ENCODE data around the gene UCP3. TPM values are rescaled to one million over a fixed set of nuclear protein-coding genes. Genes with fewer than 3 reads are reported as not detected.

UCP3 gene
- total RNA-seq, 1 donor from 2014 or later: 3.1 TPM

- no peaks in the 10 kb centered on the region for H3K36me3 ChIP-seq
- H3K4me1 ChIP-seq: peaks cover 64% of the 10 kb centered on the region
- H3K9me3 ChIP-seq: no peaks in the 10 kb centered on the region
- ATAC-seq (no peak), DNase-seq (no peak)
- no peak overlapping the region for H3K4me3 ChIP-seq
- intact Hi-C loops (cut with DNase I): no loop called here
- peak overlapping the region; percentile 18 for H3K27ac ChIP-seq
- no peaks in the 10 kb centered on the region for H3K27me3 ChIP-seq (ENCODE audit: low read depth)
- TF ChIP-seq CTCF (IDR thresholded peaks at IDR 0.05): no peak
Observed at GRCh38 chr11:74021998-74022397, 13.1 kb upstream of the UCP3 start.

DNA sequence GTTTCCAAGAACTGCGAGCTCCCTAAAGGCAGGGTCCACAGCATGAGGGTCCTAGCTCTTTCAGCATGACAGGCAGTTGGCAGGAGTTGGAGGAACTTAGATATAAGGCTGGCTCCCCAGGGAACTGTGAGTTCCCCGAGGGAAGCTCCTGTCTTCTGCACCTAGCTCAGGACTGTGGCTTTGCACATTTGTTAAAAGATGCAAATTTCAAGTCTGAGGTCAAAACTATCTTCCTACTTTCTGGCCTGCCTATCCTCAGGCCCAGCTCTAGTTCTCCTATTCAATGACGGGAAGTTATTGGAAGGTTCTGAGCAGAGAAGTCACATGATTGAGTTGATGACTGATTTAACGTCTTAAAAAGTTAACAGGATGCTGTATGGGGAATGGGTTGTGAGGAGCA, 11.7 kb upstream of the UCP3 start:
- TF ChIP-seq CTCF (IDR thresholded peaks at IDR 0.05): no peak
- Histone ChIP-seq H3K4me1 (peaks cover 60% of the 10 kb centered on the region), H3K4me3 (no peak overlapping the region), H3K27me3 (ENCODE audit: low read depth) (no peaks in the 10 kb centered on the region), H3K9me3 (no peaks in the 10 kb centered on the region), H3K27ac (peak overlapping the region; percentile 87), H3K36me3 (peaks cover 6% of the 10 kb centered on the region)
- ATAC-seq (peak in 1 of 2 donors; percentile 1), DNase-seq (no peak)
- intact Hi-C loops (cut with DNase I): no loop called here

DNA sequence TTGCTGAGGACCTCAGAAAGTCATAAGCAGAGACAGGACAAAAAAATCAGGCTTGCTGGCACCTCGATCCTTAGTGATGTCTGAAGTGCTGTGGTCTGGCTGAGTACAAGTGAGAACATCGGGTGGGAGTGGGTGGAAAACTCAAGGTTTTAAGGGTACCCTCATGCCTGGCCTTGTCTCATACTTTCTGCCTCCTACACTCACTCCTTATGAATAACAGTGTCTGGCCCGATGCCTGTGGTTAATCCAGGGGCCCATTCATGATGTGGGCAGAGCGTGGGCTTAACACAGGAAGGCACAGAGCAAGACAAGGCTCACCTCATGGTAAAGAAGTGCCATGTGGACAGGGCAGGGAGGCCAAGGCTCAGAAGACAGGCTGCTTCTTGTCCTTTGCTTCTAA, 11.0 kb upstream of the UCP3 start:
- H3K4me3 ChIP-seq: no peak overlapping the region
- H3K9me3 ChIP-seq: no peaks in the 10 kb centered on the region
- H3K36me3 ChIP-seq: peaks cover 6% of the 10 kb centered on the region
- ATAC-seq (no peak), DNase-seq (no peak)
- TF ChIP-seq CTCF (IDR thresholded peaks at IDR 0.05): no peak
- no peaks in the 10 kb centered on the region for H3K27me3 ChIP-seq (ENCODE audit: low read depth)
- intact Hi-C loops (cut with DNase I): no loop called here
- peak overlapping the region; percentile 87 for H3K27ac ChIP-seq
- H3K4me1 ChIP-seq: peaks cover 54% of the 10 kb centered on the region

- DNase-seq: no peak
- TF ChIP-seq CTCF (IDR thresholded peaks at IDR 0.05): no peak
- Histone ChIP-seq H3K4me1 (peaks cover 48% of the 10 kb centered on the region), H3K9me3 (no peaks in the 10 kb centered on the region), H3K27me3 (ENCODE audit: low read depth) (no peaks in the 10 kb centered on the region), H3K4me3 (no peak overlapping the region), H3K27ac (peak overlapping the region; percentile 87), H3K36me3 (peaks cover 6% of the 10 kb centered on the region)
- intact Hi-C loops (cut with DNase I): no loop called here
- peak in 1 of 2 donors; percentile 3 for ATAC-seq
Observed at GRCh38 chr11:74019104-74019738, 10.3 kb upstream of the UCP3 start.

DNA sequence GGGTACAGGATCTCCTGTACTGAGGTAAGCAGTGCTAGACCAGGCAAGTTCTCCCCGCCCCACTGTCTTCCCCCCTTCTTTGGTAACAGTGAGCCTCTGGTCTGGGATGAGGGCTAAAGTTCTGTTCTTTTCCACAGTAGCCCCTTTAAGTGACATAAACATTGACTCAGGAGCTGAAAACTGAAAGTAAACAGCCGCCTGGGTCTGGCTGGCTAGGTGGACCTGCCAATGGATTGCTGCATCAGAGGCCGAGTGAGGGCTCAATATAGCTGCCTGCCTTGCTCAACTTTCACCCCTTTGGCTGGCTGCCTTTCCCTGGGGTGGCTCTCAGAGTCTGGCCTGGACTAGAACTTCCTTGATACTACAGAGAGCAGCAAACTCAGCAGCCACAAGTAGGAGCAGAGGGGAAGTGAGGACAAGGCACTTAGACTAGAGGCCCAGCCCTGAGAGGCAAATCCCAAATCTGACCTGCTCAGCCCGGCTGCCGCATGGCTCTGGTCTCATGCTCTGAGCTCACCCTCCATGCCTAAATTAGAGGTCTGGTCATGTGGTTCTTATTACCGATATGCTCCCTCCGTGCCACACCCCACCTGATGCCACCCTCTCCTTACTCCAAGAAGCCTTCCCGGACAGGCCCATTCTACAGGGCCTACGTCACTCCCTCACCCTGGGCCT, 9.6 kb upstream of the UCP3 start:
- intact Hi-C loops (cut with DNase I): no loop called here
- Histone ChIP-seq H3K27ac (peak overlapping the region; percentile 87), H3K9me3 (no peaks in the 10 kb centered on the region), H3K27me3 (ENCODE audit: low read depth) (no peaks in the 10 kb centered on the region), H3K4me3 (no peak overlapping the region), H3K36me3 (peaks cover 10% of the 10 kb centered on the region), H3K4me1 (peaks cover 40% of the 10 kb centered on the region)
- no peak for TF ChIP-seq CTCF (IDR thresholded peaks at IDR 0.05)
- ATAC-seq (peak; percentile 93 to 94), DNase-seq (peak; percentile 94)
